HCT116 (cell line): ENCODE measurements around the gene ETS1. TPM values are rescaled to one million over a fixed set of nuclear protein-coding genes. Genes with fewer than 3 reads are reported as not detected.

Experiments used
- ATAC-seq: fragments of 200-7000 bp; cut with Tn5 transposase; 2 replicates; pipeline ENCODE4 v1.9.1; 2020; ENCODE audit warnings: mild to moderate bottlenecking, moderate library complexity
- BruUV-seq: library from RNA; stranded (reverse); fragments of 400-500 nt; replicated peaks from 2 replicates; lab custom pipeline; 2021; lab: Mats Ljungman, UMichigan
- CTCF ChIA-PET: fragments of 300-600 bp; sonication (Branson Sonifier 250); formaldehyde crosslinking; loops from one replicate; lab custom pipeline; 2021; ENCODE audit warnings: antibody characterized with exemption; lab: Charles Lee
- POLR2A ChIA-PET: fragments of 300-600, 350-600 bp; sonication (Branson Sonifier 250); formaldehyde crosslinking; loops from one replicate; lab custom pipeline; 2021; ENCODE audit warnings: antibody characterized with exemption; lab: Charles Lee
- RAD21 ChIA-PET, 2 experiments: fragments of 300-600 bp; sonication (Branson Sonifier 250); formaldehyde crosslinking; loops; one replicate each; lab custom pipeline; 2023; ENCODE audit warnings: low total read pairs in 2 of 2; ENCODE audit not compliant: uncharacterized antibody in 2 of 2, unreplicated experiment in 2 of 2, low non-redundant PET in 1 of 2; lab: Charles Lee
- DNase-seq: peaks from one replicate; pipeline ENCODE4 v3.0.0-alpha.2; 2010; ENCODE audit warnings: low read depth, low spot score
- H2AFZ ChIP-seq: fragments of 200-600 bp; shearing (Covaris generic), sonication (generic); 2 replicates; pipeline ENCODE4 v1.6.1; 2017; ENCODE audit warnings: low read depth, mixed run types, mixed read lengths, antibody characterized with exemption, low read length; ENCODE audit not compliant: poor library complexity, severe bottlenecking
- H3K27ac ChIP-seq: 2 replicates; pipeline ENCODE4 v1.5.1; 2012; ENCODE audit warnings: low read depth, low read length
- H3K27me3 ChIP-seq: fragments of 200-600 bp; sonication (generic); 2 replicates; pipeline ENCODE4 v1.6.1; 2016; ENCODE audit warnings: mixed run types, low read length, mixed read lengths; ENCODE audit not compliant: insufficient read depth
- H3K36me3 ChIP-seq, 2 experiments: fragments of 200-500 bp in 1 of 2; fragments of 200-600 bp in 1 of 2; sonication (Bioruptor generic) in 1 of 2; sonication (generic) in 1 of 2; 2 replicates each; pipeline versions ENCODE4 v1.5.1 to v1.6.1; 2014 to 2016; ENCODE audit warnings: low read length in 2 of 2, inconsistent platforms in 1 of 2, mixed read lengths in 1 of 2, mixed run types in 1 of 2; ENCODE audit not compliant: insufficient read depth in 2 of 2, control insufficient read depth in 1 of 2
- H3K4me1 ChIP-seq, 2 experiments: fragments of 200-600 bp in 1 of 2; sonication (generic) in 1 of 2; 2 replicates each; pipeline versions ENCODE4 v1.5.1 to v1.6.1; 2012 to 2017; ENCODE audit warnings: low read length in 2 of 2, inconsistent platforms in 1 of 2, mild to moderate bottlenecking in 1 of 2, mixed read lengths in 1 of 2, mixed run types in 1 of 2, moderate library complexity in 1 of 2; ENCODE audit not compliant: insufficient read depth in 2 of 2, control insufficient read depth in 1 of 2
- H3K4me2 ChIP-seq: fragments of 200-600 bp; sonication (generic); 2 replicates; pipeline ENCODE4 v1.6.1; 2017; ENCODE audit warnings: mixed run types, low read length, mixed read lengths
- H3K4me3 ChIP-seq, 2 experiments: fragments of 200-600 bp in 1 of 2; sonication (generic) in 1 of 2; replicated peaks in 1 of 2; 2 replicates each; pipeline ENCODE4 v1.5.1; 2011 to 2016; ENCODE audit warnings: low read length in 2 of 2, control low read depth in 1 of 2, low read depth in 1 of 2, mild to moderate bottlenecking in 1 of 2, mixed read lengths in 1 of 2, mixed run types in 1 of 2
- H3K79me2 ChIP-seq: fragments of 200-600 bp; sonication (generic); 2 replicates; pipeline ENCODE4 v1.6.1; 2017; ENCODE audit warnings: mild to moderate bottlenecking, mixed run types, low read length, moderate library complexity, mixed read lengths; ENCODE audit not compliant: insufficient read depth
- H3K9ac ChIP-seq: fragments of 200-600 bp; sonication (generic); 2 replicates; pipeline ENCODE4 v1.6.1; 2016; ENCODE audit warnings: low read length, mixed read lengths
- H3K9me2 ChIP-seq: fragments of 200-600 bp; sonication (generic), shearing (Covaris generic); 2 replicates; pipeline ENCODE4 v1.6.1; 2017; ENCODE audit warnings: mixed run types, mild to moderate bottlenecking, moderate library complexity; ENCODE audit not compliant: insufficient read depth
- H3K9me3 ChIP-seq, 2 experiments: fragments of 200-500 bp in 1 of 2; fragments of 200-600 bp in 1 of 2; sonication (Bioruptor generic) in 1 of 2; sonication (generic) in 1 of 2; 2 replicates each; pipeline ENCODE4 v1.6.1; 2014 to 2017; ENCODE audit warnings: low read length in 2 of 2, mixed read lengths in 2 of 2, inconsistent platforms in 1 of 2, low read depth in 1 of 2, mild to moderate bottlenecking in 1 of 2, mixed run types in 1 of 2, moderate library complexity in 1 of 2; ENCODE audit not compliant: control insufficient read depth in 1 of 2, insufficient read depth in 1 of 2
- H4K20me1 ChIP-seq: fragments of 200-600 bp; sonication (generic), shearing (Covaris generic); 2 replicates; pipeline ENCODE4 v1.6.1; 2017; ENCODE audit warnings: mixed run types, mild to moderate bottlenecking, moderate library complexity; ENCODE audit not compliant: insufficient read depth
- POLR2AphosphoS5 ChIP-seq: IDR thresholded peaks from 2 replicates; pipeline ENCODE4 v1.6.1; 2011; ENCODE audit warnings: mild to moderate bottlenecking, low read depth, low read length, moderate library complexity
- RAD21 ChIP-seq: IDR thresholded peaks from 2 replicates; pipeline ENCODE4 v1.6.1; 2012; ENCODE audit warnings: low read depth, mild to moderate bottlenecking
- SP1 ChIP-seq: IDR thresholded peaks from 2 replicates; pipeline ENCODE4 v1.6.1; 2012; ENCODE audit warnings: low read depth
- TCF7L2 ChIP-seq: IDR thresholded peaks from 2 replicates; pipeline ENCODE4 v1.7.0; 2011; ENCODE audit warnings: borderline replicate concordance, inconsistent platforms; ENCODE audit not compliant: insufficient read depth, insufficient read length; ENCODE audit errors: extremely low read depth
- YY1 ChIP-seq: IDR thresholded peaks from 2 replicates; pipeline ENCODE4 v1.6.1; 2011; ENCODE audit warnings: low read length, low read depth, moderate library complexity, mild to moderate bottlenecking; ENCODE audit not compliant: insufficient replicate concordance; ENCODE audit errors: extremely low read depth
- intact Hi-C: fragments of 100-400 bp; cut with micrococcal nuclease; formaldehyde crosslinking; loops from 2 replicates; pipeline ENCODE4 v1.10.0; 2022
- total RNA-seq: library from RNA; stranded (reverse); gene quantifications from one replicate; pipeline ENCODE4 v1.2.1, GENCODE V29; 2021; ENCODE audit not compliant: unreplicated experiment
- TF ChIP-seq, protein P1 (sequence below): IDR thresholded peaks from 2 replicates; pipeline ENCODE4 v1.6.1; 2012; ENCODE audit warnings: low read depth

The ETS1 gene
- total RNA-seq, 1 experiment from 2014 or later, result 9.2 TPM

- TF ChIP-seq, protein P1, sequence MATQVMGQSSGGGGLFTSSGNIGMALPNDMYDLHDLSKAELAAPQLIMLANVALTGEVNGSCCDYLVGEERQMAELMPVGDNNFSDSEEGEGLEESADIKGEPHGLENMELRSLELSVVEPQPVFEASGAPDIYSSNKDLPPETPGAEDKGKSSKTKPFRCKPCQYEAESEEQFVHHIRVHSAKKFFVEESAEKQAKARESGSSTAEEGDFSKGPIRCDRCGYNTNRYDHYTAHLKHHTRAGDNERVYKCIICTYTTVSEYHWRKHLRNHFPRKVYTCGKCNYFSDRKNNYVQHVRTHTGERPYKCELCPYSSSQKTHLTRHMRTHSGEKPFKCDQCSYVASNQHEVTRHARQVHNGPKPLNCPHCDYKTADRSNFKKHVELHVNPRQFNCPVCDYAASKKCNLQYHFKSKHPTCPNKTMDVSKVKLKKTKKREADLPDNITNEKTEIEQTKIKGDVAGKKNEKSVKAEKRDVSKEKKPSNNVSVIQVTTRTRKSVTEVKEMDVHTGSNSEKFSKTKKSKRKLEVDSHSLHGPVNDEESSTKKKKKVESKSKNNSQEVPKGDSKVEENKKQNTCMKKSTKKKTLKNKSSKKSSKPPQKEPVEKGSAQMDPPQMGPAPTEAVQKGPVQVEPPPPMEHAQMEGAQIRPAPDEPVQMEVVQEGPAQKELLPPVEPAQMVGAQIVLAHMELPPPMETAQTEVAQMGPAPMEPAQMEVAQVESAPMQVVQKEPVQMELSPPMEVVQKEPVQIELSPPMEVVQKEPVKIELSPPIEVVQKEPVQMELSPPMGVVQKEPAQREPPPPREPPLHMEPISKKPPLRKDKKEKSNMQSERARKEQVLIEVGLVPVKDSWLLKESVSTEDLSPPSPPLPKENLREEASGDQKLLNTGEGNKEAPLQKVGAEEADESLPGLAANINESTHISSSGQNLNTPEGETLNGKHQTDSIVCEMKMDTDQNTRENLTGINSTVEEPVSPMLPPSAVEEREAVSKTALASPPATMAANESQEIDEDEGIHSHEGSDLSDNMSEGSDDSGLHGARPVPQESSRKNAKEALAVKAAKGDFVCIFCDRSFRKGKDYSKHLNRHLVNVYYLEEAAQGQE, result no peak
- TF ChIP-seq TCF7L2 (no peak), POLR2AphosphoS5 (no peak), RAD21 (no peak)
- TF ChIP-seq, all 23 proteins: peak for 0
Measured at GRCh38 chr11:128477278-128477677, 110.1 kb downstream of the ETS1 start (continued).

- Histone ChIP-seq H3K9me2 (no peaks in the 10 kb centered on the region), H3K9ac (no peak overlapping the region), H3K4me1 (peaks cover 0 to 11% of the 10 kb centered on the region in 2 experiments; a peak in 2 of 4 replicates), H3K27ac (no peak overlapping the region), H3K9me3 (no peaks in the 10 kb centered on the region), H2AFZ (no peak overlapping the region), H3K79me2 (no peaks in the 10 kb centered on the region), H3K36me3 (no peaks in the 10 kb centered on the region), H4K20me1 (no peaks in the 10 kb centered on the region), H3K4me2 (no peak overlapping the region), H3K4me3 (no peak overlapping the region), H3K27me3 (no peaks in the 10 kb centered on the region)
- POLR2A ChIA-PET, result no interaction called here
- intact Hi-C loops, result no loop called here
- TF ChIP-seq TCF7L2 (no peak), SP1 (no peak), YY1 (no peak)
- CTCF ChIA-PET, result no interaction called here
- no TSS peak for BruUV-seq
- RAD21 ChIA-PET, result no interaction called here
- DNase-seq (no peak), ATAC-seq (no peak)
Measured at GRCh38 chr11:128476729-128477128, 110.6 kb downstream of the ETS1 start.
